GM15510 (cell line): ENCODE measurements around the gene LTB.
A peak's percentile ranks its signal among the peaks of the same experiment; 100 is the strongest.

Experiments
- POLR2A ChIP-seq: IDR thresholded peaks from 3 replicates; pipeline ENCODE4 v1.6.1; 2011; ENCODE audit warnings: borderline replicate concordance; ENCODE audit not compliant: insufficient read length; ENCODE audit errors: extremely low read depth

Gene LTB

DNA sequence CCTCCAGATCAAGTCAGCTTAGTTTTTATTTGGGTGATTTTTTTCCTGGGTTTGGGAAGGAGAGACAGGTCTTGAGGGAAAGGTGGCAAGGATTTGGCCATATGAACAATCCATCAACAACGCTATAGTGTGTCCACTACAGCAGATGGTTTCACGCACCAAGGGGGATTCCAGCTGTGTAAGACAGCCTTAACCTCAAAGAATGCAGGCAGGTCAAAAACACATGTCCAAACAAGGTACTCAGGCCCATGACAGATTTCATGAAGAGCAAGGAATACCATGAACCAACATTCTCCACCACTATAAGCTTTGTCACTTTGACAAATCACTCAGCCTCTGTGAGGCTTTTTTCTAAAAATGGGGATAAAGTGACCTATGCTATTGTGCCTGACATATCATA lies 34.8 kb upstream of the LTB start:
- TF ChIP-seq POLR2A, result no peak

DNA sequence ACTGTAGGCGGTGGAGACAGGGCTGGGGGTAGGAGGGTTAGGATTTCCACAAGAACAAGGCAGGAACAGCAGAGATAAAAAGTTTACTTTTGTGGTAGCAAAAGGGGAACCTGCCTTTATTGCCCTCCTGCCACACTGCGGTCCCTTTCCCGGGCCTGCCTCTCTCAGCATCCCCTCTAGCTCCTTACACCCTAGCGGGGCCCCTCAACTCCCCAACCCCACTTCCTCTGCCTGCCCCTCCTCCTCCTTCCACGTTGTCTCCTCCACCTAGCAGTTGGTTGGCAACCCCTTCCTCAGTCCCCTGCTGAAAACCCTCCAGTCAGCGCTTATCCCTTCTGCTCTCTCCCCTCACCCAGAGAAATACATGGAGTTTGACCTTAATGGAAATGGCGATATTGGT lies 33.5 kb upstream of the LTB start:
- TF ChIP-seq POLR2A, result no peak

DNA sequence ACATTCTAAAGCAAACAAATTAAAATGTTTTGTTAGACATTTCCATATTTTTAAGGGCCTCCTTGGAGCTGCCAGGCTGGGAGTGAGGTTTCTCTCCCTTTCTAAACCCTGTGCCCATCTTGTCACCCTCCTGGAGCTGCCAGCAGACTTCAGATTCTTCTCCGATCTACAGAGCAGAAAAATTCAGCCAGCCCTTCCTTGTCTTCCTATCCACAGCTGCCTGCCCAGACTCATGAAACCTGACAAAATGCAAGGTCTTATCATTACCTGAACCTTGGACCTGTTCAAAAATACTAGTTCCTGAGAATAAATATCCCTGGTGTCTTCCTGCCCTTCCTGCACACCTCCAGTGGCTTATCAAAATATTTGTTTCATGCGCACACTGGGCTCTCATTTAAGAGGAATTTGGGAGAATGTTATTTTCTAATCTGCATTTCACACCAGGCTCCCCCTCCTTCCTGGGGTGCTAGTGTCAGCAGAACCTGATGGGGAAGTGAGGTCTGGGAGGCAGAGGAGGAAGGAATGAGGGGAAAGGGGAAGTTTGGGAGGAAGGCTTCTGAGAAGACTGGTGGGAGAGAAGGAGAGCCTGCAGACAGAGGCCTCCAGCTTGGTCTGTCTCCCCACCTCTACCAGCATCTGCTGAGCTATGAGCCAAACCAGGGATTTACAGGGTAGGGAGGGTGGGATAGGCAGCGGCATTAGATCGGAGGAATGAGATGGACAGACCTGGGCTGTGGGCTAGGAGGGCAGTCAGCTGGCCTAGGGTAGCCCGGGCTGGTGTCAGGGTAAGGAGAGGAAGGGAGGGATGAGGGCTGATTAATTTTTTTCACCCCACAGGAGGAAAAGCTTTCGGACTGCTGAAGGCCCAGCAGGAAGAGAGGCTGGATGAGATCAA lies 32.7 kb upstream of the LTB start, which contains the start of gene AIF1:
Gene AIF1 (plus strand): TSS at position 551 of the 895 bp plus-strand sequence. CDS start 96 bp downstream, at position 647.
- no peak for TF ChIP-seq POLR2A

DNA sequence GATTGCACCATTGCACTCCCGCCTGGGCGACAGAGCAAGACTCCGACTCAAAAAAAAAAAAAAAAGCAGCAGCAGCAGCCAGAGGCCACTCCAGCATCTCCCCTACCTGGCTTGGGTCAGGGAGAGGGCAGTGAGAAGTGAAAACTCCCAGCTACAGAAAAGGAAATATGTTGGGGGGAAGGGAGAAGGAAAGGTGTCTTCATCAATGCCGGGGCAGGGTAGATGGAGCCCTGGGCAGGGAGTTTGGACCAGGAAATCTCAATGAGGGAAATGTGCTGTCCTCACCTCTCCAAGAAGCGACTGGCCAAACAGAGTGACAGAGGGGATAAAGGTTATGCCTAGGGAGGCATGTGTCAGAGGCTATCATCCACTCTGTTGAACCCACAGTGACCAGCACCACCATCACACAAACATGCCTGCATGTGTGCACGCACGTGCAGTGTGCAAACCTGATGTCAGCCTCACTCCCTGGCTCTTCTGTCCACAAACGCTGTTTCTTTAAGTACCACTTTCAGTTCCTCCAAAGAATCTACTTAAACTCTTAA lies 31.9 kb upstream of the LTB start:
- no peak for TF ChIP-seq POLR2A

DNA sequence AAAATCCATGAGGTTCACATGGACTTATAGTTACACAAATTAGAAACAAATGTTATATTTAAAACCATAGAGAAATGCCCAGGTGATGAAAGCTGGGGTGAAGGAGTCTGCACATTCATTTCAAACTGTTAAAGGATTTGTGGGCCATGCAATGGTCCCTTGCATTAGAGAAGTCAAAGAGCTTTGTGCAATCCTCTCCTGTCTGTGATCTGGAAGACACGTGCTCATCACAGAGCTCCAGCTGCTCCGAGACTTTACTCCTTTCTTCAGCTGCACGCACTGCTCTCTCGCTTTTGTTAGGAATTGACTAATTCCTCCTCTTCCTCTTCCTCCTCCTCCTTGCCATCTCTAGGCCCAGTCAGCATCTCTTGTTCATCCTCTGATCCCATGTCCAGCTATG lies 28.7 kb upstream of the LTB start:
- no peak for TF ChIP-seq POLR2A

DNA sequence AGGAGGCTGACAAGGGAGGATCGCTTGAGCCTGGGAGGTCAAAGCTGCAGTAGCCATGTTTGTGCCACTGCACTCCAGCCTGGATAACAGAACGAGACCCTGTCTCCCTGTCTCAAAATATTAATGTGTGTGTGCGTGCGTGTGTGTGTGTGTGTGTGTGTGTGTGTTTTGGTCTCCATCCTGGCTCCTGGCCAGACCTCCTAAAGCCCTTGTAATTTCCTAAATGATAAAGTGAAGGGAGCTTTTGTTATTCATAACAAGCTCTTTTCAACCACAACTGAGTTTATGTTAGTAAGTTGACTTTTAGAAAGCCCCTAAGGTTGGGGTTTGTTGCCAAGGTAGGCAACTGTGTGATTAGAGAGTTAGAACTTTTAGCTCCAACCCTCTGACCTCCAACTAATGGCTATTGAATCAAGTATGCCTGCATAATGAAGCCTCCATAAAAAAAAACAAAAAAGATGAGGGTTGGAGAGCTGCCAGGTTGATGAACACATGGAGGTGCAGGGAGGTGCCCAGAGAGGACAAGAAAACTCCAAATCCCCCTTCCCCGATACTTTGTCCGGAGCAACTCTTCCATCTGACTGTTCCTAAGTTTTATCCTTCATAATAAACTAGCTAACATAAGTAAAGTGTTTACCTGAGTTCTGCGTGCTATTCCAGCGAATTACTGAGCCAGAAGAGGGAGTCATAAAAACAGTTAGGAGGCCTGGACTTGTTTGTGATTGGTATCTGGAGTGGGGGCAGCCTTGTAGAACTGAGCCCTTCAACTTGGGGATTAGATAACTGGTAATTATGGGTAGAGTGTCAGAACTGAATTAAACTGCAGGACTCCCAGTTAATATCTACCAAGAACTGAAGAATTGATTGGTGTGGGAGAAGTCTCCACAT lies 27.5 kb upstream of the LTB start:
- no peak for TF ChIP-seq POLR2A

DNA sequence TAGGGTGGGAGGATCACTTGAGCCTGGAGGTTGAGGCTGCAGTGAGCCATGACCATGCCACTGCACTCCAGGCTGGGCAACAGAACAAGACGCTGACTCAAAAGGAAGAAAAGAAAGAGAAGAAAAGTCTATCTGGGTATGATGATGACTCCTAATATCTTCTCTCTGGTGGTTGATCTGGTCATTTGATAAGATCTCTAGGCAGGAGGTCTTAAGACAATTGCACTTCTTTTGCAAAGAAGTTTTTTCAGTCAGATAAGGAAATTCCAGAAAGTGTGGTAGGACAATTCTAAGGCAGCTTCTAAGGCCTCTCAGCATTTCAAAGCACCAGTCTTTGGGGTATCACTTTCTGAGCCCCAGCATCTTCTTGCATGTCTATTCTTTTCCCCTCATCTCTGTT lies 25.1 kb upstream of the LTB start:
- TF ChIP-seq POLR2A, result no peak

DNA sequence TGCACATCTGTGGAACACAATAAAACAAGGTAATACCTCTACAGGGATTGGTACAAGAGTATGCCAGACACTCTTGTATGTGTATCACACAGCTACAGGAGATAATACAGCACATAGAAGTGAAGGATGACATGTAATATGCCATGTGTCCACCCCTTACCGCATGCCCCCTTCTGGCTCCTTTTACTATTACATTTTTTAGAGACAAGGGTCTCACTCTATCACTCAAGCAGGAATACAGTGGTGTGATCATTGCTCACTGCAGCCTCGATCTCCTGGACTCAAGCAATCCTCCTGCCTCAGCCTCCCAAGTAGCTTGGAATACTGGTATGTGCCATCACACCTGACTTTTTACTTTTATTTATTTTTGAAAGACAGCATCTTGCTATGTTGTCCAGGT lies 14.8 kb upstream of the LTB start:
- no peak for TF ChIP-seq POLR2A

DNA sequence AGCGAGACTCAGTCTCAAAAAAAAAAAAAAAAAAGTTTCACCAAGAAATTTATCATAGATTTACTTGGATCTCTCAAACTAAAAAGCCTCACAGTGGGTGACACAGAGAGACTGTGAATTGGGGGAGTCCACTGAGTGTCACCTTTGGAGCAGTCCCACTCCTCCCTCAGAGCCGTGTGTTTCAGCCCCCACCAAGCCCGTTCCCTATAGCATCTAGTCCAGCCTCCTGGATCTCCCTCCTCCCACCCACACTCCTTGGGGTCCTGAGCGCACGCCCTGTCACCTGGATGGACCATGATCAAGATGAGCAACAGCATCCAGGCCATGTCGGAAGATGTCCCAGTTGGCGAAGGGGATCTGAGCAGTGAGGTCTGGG lies 10.2 kb upstream of the LTB start:
- no peak for TF ChIP-seq POLR2A

DNA sequence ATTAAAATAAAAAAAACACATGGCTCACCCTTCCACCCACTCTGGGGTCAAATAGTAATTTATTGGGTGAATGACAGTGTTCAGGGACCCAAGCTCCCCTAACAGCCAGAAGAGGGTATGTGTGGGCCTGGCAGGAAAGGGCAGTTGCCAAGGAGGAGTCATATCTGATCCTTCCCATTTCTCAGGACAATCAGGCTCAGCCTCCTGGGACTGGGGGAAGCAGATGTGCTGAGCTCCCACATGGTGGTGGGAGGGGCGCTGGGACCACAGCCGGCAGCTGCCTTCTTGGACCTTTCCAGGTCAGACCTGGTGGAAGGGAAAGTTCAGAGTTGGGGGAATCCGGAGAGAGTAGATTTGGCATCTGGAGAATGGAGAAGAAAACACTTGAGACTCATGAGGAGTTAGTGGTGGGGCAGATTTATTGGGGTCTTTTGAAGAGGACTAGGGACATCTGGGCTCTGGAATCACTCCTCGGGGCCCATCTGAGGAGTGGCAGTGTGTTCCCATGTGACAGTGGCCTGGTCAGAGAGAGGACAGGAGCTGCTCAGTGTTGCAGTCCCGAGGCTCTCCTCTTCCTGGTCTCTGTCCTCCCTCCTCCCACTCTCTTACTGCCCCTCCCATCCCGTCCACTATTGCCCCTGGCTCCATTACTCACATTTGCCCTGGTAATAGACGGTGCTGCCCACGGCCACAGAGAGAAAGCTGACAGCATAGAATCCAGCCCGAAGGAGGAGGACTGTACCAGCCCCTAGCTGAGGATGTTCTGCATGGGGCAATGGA lies 6.8 kb upstream of the LTB start:
- TF ChIP-seq POLR2A, result no peak

DNA sequence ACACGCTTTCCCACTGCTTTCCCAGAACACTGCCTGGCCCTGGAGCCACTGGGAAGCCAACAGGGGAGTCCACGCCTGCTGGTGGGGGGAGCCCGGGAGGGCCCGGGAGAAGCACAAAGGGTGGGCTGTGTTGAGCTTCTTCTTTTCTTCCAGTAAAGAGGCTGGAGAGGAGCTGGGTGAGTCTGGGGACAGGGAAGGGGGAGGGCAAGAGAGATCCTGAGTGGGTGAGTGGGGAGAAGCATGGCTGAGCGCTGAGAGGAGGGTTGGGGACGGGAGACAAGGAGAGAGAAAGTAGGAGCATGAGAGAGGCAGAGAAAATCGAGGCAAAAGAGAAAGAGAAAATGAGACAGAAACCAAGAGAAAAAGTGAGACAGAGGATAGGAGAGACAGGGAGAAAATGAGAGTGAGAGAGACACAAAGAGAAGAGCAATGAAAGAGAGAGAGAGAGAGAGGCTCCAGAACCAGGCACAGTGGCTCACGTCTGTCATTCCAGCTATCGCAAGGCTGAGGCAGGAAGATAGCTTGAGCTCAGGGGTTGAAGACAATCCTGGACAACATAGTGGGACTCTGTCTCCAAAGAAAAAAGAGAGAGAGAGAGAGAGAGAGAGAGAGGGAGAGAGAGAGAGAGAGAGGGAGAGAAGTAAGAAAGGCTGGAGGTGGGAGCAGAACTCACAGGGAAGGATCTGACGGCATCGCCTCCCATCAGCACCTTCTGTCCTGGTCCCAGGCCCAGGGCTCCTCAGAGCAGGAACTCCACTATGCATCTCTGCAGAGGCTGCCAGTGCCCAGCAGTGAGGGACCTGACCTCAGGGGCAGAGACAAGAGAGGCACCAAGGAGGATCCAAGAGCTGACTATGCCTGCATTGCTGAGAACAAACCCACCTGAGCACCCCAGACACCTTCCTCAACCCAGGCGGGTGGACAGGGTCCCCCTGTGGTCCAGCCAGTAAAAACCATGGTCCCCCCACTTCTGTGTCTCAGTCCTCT lies 5.9 kb upstream of the LTB start:
- no peak for TF ChIP-seq POLR2A

DNA sequence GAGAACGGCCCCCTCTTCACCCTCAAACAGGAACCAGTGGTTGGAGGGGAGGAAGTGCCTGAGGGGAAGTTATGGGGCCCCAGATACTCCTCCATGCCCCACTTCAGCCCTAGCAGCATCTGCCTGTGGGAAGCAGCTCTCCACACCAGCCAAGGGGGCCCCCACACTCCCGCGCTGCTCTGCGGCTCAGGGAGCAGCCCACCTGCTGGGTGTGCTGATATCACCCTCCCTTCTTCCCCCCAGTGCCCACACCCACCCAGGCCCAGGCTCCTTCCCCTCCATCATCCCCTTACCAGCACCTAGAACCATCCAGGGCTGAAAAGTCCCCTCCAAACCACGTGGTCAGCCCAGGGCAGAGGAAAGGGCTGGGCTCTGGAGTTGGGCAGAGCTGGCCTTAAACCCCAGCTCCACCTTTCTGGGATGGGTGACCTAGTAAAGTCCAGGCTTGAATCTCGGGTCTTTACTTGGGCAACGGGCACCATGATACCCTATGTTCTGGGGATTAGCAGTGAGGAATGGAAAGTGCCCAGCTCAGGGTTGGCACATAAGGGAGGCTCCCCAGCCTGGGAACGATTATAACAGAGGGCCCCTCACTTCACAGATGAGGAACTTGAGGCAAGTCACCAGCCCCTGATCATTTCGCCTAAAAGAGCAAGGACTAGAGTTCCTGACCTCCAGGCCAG lies 4.5 kb upstream of the LTB start:
- TF ChIP-seq POLR2A, result peak; percentile 45

DNA sequence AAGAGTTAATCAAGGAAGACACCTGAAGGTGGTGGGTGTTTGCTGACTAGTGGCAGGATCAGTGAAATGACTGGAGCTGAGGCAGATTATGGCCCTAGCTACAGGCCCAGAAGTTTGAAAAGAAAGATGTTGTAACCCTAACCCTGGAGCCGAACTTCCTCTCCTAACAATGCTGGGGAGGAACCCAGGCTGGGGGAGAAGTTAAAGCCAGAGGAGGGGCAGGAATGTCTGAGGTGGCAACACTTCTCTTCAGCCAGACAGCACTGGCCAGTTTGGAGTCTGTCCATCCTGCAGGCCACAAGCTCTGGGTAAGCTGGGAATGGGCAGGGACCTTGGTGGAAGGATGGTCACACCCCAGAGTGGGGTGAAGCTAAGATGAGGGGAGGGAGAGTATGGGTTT lies 3.8 kb upstream of the LTB start, which contains the start of gene LST1:
Gene LST1 (plus strand): TSS at position 270 of the 400 bp plus-strand sequence. CDS start 1,023 bp downstream, outside the sequence.
- no peak for TF ChIP-seq POLR2A

DNA sequence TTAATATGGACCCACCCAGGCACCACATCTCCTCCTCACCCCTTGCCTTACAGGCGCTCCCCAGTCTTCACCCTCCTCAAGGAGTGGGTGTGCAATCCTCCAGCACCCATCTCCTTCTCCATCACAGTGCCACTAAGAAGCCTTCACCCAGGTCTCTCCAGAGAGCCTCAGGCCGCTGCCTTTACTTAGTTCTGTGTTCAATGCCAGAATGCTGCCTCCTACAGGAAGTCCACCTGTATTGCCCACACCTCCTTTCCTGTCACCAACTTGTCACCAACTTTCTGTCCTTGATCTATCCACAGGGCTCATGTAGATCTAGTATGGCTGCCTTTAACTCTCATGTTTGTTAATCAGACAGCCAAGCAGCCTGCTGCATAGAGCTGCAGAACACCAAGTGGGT lies 3.3 kb upstream of the LTB start:
- TF ChIP-seq POLR2A, result no peak
